HFFc6 (cell line): ENCODE data around the gene MYO19. TPM values are rescaled to one million over a fixed set of nuclear protein-coding genes. Genes with fewer than 3 reads are reported as not detected.

Experiments
- DNase-seq: peaks from one replicate; pipeline ENCODE4 v3.0.0-alpha.2; 2018
- H3K27ac Mint-ChIP-seq: 2 replicates; pipeline ENCODE4 v1.8.0; 2020; ENCODE audit warnings: mild to moderate bottlenecking, mixed read lengths
- H3K27me3 Mint-ChIP-seq: 2 replicates; pipeline ENCODE4 v1.8.0; 2021; ENCODE audit warnings: mild to moderate bottlenecking, moderate library complexity, mixed read lengths; ENCODE audit not compliant: insufficient read depth
- H3K36me3 Mint-ChIP-seq: 2 replicates; pipeline ENCODE4 v1.8.0; 2021; ENCODE audit warnings: low read depth, mixed read lengths
- H3K4me1 Mint-ChIP-seq: 2 replicates; pipeline ENCODE4 v1.8.0; 2020; ENCODE audit warnings: low read depth, mixed read lengths
- H3K4me3 Mint-ChIP-seq: 2 replicates; pipeline ENCODE4 v1.8.0; 2020; ENCODE audit warnings: mild to moderate bottlenecking, moderate library complexity, mixed read lengths
- H3K9me3 Mint-ChIP-seq: 2 replicates; pipeline ENCODE4 v1.8.0; 2020; ENCODE audit warnings: mild to moderate bottlenecking, mixed read lengths
- CTCF ChIP-seq: fragments of 200-600 bp; sonication (generic); IDR thresholded peaks from 2 replicates; pipeline ENCODE4 v1.5.0; 2021; ENCODE audit warnings: antibody characterized with exemption, mild to moderate bottlenecking
- total RNA-seq, 6 experiments: library from RNA; stranded (reverse); fragmentation: NEBNext Ultra II Directional; extraction: Animal tissue kit (Norgen Biotek cat#: 25700); gene quantifications; 2 replicates in 1 of 6; 3 replicates in 5 of 6; pipeline ENCODE4 v1.2.3, GENCODE V29; 2021

Gene MYO19
- total RNA-seq, 6 experiments from 2014 or later = 32.4 to 45.9 (median 38.4) TPM

- Mint-ChIP-seq H3K4me3 (no peak overlapping the region), H3K9me3 (no peaks in the 10 kb centered on the region), H3K27me3 (peaks cover 3% of the 10 kb centered on the region; the same call in 1 of the 2 replicates), H3K4me1 (peaks cover 6% of the 10 kb centered on the region; the same call in 1 of the 2 replicates), H3K27ac (no peak overlapping the region; the same call in 1 of the 2 replicates), H3K36me3 (peaks cover 38% of the 10 kb centered on the region)
- TF ChIP-seq CTCF = no peak
- no peak for DNase-seq
These were observed 31.4 kb upstream of the MYO19 start for GRCh38 chr17:36566081-36566480.

- no peak for TF ChIP-seq CTCF
- Mint-ChIP-seq H3K9me3 (no peaks in the 10 kb centered on the region), H3K27me3 (peaks cover 3% of the 10 kb centered on the region), H3K4me1 (peaks cover 34% of the 10 kb centered on the region), H3K27ac (peak overlapping the region; percentile 68; the same call in 1 of the 2 replicates), H3K4me3 (no peak overlapping the region), H3K36me3 (peaks cover 34% of the 10 kb centered on the region)
- no peak for DNase-seq
These were observed 18.8 kb upstream of the MYO19 start for GRCh38 chr17:36553459-36553858.

- no peak overlapping the region for H3K4me3 Mint-ChIP-seq
- H3K4me1 Mint-ChIP-seq = peaks cover 46% of the 10 kb centered on the region
- peaks cover 40% of the 10 kb centered on the region for H3K36me3 Mint-ChIP-seq
- H3K9me3 Mint-ChIP-seq = no peaks in the 10 kb centered on the region
- H3K27ac Mint-ChIP-seq = 0 out of 2 replicates have a peak overlapping the region, but pooled peaks have one; percentile 12
- no peak for DNase-seq
- peaks cover 3% of the 10 kb centered on the region for H3K27me3 Mint-ChIP-seq
- TF ChIP-seq CTCF = no peak
These were observed 16.1 kb upstream of the MYO19 start for GRCh38 chr17:36550491-36551417.

- H3K4me1 Mint-ChIP-seq = peaks cover 37% of the 10 kb centered on the region
These were observed 13.1 kb upstream of the MYO19 start for GRCh38 chr17:36547776-36548175.

More at GRCh38 chr17:36547776-36548175, 13.1 kb upstream of the MYO19 start:
- peak overlapping the region; percentile 72 for H3K27ac Mint-ChIP-seq
- H3K9me3 Mint-ChIP-seq = no peaks in the 10 kb centered on the region
- peaks cover 33% of the 10 kb centered on the region for H3K36me3 Mint-ChIP-seq
- peaks cover 9% of the 10 kb centered on the region for H3K27me3 Mint-ChIP-seq
- peak overlapping the region; percentile 96 for H3K4me3 Mint-ChIP-seq
- DNase-seq = no peak
- TF ChIP-seq CTCF = no peak
